Germinal center (tissue), 1 donor: Measurements from ENCODE around the gene METTL25.

Source experiments
- DNase-seq: peaks from one replicate; pipeline ENCODE4 v3.0.0; 2012; ENCODE audit warnings: mixed read lengths, low spot score

METTL25 gene

DNA sequence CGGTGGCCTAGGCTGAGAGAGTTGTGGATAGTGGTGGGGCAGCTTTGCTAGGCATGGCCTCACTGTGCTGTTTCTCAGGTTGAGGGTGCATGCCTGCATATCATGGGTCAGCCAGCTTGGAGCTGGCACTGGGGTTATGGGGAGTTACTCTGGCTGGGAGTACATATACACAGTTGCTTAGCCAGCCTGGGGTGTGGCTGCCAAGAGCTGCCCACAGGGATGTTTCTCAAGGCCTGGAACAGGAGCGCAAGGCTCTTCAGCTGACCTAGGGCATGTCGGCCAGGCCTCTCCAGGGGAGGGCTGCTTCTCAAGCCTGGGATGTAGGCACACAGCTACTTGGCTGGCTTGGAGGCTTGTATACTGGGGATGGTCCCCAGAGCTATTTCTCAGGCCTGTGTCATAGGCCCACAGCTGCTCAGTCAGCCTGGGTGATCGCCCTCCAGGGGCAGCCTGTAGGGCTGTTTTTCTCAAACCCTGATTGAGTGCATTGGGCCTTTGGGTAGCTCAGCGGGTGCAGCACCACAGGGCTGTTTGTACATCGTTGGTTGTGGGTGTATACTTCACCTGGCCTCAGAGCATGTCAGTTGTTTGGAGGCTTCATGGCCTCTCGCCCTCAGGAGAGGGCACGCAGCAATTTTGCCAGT is 114.9 kb downstream of the METTL25 start:
- no peak for DNase-seq

DNA sequence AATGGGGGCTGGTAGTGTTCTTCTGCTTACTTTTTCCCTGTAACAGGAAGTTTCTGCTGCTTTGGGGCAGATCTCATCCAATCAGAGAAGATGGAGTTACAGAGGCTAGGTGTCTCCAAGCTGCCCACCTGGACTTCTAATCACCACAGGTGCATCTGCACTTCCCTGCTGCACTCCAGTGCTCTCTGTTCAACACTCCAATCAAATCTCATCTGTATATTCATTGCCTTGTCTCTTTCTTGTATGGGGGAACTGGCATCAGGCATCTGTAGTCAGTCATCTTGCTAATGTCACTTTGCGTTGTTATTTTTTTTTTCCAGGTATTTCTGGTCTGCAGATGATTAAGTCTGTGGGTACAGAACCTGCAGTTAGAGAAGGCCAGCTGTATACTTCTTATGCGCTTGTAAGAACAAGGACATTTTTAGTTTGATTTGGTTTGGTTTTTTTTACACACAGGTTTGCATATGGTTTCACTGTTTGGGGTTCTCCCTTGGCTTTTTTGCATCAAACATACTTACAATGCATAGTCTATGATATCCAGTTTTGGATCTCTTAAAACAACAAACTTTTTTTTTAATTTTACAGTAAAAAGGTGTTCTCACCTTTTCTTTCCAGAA is 116.0 kb downstream of the METTL25 start:
- DNase-seq, result no peak

DNA sequence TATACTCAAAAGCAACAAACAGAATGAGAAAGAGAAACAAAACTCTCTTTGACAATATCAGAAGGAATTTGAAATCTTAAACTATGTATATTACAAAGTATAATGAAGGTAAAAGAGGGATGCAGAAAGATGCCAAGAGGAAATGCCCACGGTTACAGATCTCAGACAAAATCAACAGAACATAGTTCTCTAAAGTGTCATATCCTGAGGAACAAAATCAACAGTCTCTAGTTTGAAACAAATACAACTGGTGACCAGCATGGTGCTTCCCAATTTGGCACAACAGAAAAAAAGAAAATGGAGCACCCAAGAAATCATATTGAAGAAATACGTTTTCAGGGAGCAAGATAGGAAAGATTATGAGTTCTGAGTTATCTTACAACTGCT is 116.5 kb downstream of the METTL25 start:
- DNase-seq, result no peak

DNA sequence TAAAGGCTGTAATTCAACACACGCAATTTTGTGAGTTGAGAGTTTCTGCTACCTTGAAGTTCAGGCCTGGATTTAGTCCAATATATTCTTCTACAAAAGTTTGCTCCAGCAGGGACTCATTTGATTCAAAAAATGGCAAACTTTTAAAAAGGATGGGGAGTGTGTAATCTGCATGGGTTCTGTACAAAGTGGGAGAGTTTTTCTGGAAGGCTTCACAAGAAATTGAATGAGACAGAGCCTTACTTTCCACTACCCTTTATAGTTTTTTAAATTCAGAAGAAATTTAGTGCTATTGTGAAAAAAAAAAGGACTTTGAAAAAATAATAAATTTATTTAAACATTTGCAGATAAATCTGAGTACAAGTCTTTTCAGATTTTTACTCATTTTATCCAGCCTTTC is 116.9 kb downstream of the METTL25 start:
- no peak for DNase-seq

DNA sequence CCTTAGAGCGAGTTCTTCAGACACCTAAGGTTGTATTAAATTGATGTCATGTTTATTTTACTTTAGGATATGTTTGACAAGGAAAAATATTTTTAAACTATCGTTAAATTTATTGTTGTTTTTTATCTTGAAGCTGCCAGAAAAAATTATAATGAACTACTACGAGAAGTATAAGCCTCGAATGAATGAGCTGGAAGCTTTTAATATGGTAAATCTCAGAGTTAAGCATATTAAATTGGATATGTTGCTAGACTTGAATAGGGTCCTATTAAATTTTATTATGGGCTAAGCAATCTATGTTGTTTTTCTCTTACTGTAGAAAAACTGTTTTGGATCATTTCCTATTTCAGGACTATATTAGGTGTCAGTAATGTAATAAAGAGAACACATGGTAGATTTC is 118.2 kb downstream of the METTL25 start:
- DNase-seq, result no peak

DNA sequence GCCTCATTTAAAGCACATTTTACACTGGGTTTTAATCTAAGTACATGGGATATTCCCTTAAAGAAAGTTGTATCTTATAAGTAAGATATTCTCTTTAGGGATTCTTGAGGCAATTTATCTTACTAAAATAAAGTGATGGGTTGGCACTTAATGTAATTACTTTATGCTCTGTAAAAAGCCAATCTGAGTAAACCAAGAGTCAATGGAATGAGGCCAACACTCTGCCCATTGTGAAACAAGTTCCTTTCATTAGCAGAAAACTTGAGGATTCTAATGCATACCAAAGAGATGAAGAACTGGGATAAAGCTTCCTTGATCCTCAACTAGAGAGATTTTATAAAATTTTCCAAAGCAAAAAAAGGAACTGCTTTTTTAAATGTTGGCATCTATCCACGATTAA is 121.2 kb downstream of the METTL25 start:
- no peak for DNase-seq

DNA sequence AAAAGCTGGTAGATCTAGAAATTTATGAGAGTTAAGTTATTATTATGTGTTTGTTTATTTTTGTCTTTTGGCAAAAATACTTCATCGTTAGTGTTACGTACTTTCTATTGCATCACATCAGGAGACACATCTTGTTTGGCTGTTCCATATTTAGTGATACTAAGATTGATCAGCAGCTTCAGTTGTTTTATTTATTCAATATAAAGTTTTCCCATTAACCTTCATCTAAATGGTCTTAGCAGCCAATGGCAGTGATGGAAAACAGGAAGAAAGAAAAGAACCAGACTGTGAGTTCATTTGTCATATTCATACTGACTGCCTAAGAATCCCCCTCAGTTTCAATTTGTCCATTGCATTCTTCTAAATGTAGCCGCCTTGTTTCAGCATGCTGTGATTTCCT is 122.3 kb downstream of the METTL25 start:
- no peak for DNase-seq

DNA sequence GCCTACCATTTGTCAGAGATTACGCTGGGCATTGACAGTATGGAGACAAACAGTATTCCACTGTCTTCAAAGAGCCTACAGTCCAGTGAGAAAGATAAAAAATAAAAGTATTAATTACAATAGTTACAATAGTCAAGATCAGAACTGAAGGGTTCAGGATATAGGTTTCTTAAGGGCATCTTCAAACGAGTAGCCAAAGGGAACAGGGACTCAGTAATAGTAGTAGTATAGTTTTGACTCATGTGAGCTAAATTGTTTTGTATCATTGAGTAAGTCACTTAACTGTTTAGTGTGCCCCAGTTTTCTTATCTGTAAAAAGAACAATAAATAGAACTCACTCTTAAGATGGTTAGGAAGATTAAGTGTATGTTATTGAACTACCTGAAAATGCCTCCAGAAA is 123.6 kb downstream of the METTL25 start:
- DNase-seq, result no peak

DNA sequence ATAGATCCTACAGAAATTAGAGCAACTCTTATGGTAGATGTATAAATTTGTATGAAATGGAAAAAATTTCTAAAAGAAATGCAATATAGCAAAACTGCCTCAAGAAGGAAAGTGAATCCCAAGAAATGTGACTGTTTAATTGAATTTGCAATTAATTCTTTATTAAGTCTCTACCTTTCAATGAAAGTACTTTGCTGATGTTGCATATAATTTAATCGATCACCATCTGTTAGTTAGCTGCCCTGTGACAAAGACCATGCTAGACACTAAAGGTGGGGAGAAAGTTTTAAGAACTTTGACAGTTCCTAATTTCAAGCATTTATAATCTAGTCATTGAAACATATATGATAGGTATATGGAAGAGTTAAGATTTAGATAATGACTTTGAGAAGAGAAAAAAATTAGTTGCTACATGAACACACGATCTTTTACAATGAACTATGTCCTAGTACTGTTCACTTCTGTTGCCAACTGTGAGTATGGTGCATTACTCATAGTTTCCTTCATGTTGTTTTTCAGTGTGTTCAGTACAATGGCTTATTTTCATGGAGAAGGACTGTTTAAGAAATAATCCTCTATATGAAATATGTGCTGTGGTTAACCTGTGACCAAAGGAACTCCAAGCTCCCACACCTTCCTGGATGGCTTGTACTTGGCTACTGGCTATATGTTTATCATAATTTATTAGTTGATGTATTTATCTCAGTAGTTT is 128.4 kb downstream of the METTL25 start:
- DNase-seq, result no peak

DNA sequence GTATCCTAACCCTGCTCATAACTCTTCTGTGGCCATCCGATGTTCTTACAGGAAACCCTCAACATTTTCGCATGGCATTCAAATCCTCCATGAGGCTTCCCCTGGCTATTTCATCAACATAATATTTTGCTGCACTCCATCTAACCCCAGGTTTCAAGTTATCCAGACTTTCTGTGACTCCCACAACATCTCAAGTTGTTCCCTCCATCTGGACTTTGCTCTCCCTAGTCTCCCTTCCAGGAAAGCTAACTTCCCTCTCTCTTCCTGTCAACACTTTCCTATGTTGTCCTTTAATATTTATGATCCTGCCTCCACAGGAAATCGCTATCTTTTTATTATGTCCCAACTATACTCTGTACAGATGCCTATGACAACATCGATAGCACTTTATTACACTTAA is 146.1 kb downstream of the METTL25 start:
- no peak for DNase-seq

DNA sequence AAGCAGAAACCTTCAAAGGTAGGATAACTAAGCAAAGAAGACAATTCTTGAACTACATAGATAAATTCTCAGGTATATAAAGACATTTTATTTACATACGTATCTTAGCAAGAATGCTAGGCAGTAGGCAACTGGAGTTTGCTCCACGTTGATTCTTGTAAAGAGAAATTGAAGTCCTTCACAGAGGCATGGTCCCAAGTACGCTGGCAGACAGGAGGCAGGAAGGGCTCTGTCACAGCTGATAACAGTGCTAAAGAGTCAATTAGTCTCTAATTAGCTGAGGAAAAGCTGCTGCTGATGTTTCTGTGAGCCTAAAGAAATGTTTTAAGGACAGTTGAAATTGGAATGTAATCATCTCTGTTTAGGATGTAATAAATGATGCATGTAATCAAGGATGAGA is 146.8 kb downstream of the METTL25 start:
- DNase-seq, result no peak

DNA sequence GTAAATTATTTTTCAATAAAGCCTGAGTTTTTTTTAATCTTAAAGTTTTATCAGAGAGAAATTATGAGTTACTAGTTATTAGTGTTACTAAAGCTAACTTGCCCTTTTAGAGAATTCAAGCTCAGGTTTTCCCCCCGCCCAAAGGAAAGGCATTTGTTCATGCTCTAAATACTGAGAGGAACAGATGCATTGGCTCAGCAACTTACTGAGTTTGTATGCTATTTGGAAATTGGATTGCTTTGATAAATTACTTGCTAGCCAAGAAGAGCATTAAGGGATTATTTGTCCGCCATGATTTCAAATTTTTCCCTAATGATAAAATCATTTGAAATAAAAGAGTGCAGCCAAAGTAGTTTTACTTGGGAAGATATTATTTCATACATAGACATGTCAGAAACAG is 149.4 kb downstream of the METTL25 start:
- DNase-seq, result no peak

DNA sequence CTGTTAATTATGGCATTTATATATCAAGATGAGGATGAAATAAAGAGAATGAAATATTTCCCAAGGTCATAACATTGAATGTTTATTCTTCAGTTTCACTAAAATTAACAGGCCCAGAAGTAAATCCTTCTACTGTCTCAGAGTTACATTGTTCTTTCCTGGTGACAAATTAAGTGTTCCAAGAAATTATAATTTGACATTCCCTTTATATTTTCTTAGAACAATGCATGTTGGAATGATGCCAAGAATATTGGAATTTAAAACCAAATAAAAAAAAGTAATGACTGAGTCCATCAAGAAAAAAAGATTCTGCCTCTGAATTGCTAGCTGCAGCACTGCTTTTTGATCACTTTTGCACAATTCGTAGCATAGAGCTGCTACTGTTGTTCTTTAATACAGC is 152.1 kb downstream of the METTL25 start:
- DNase-seq, result no peak

DNA sequence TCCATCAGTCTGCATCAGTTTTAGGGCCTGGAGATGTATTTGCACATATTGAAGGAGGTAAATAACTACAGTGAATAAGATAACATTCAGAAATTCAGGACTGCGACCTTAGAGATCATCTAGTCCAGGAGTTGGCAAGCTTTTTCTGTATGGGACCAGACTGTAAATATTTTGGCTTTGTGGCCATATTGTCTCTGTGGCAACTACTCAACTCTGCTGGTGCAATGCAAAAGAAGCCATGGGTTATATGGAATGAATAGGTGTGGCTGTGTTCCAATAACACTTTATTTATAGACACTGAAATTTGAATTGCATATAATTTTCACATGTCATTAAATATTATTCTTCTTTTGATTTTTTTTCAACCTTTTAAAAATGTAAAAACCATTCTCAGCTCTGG is 156.6 kb downstream of the METTL25 start:
- no peak for DNase-seq

DNA sequence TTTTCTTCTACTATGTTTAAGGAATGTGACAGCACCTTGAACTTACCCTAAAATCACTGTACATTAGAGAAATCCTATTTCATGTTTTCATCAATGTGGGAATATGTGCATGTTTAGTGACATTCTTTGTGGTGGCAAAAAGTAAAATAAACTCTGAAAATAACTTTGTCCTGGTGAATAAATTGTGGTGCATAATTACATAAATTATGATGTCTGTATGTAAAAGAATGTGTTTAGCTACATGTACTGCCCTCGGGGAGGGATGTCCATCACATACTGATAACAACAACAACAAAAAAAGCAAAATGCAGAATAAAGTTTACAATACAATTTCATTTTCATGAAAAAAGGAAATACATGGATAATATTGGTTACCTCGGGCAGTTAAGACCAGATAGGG is 157.3 kb downstream of the METTL25 start:
- no peak for DNase-seq

DNA sequence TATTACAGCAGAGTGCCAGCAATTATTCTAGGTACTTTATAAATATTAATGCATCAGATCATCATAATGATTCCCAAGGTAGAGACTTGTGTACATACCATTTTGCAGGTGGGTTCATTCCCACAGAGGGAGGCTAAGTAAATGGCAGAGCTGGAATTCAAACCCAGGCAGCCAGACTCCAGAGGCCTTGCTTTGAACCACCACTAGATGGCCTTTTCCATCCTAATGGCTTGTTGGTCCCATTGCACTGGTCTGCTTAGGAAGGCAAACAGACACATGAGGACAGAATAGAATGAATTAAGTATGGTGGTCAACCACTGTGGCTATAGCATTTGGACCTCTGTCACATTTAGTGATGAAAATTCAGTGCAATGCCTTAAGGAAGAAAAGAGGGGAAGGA is 158.7 kb downstream of the METTL25 start:
- no peak for DNase-seq

DNA sequence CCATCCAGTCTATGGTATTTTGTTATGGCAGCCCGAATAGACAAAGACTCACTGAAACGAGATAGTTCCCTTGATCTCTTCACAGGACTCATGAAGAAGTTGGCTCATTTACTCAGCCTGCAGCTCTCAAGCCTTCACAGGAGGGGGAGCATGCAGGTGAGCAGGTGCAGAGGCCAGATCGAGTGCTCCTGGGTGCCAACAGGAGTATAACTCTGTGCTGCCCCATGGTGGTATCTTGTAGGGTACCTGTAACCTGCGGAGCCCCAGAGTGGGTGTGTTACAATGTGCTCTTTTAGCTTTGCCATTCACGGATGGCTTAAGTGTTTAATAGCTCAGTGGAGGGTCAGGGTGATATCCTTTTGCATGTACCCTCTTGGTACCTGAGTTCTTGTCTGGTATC is 159.5 kb downstream of the METTL25 start:
- DNase-seq, result no peak

DNA sequence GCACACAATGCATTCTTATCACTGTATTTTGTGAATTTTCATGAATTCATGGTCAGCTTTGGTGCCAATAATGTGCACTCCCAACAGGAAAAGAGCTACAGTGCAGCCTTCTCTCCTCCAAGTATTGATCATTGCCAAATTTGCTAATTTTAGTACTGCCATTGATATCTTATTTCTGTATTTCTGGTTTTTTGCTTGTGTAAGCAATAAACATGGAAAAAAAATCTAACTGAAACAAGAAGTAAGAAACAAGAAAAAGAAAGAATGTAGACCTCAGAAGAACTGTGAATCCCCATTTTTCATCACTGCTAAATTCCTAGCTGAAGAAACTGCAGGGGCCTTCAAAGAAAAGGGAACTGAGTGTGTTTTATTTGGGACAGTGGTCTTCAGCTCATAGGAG is 161.2 kb downstream of the METTL25 start:
- no peak for DNase-seq

DNA sequence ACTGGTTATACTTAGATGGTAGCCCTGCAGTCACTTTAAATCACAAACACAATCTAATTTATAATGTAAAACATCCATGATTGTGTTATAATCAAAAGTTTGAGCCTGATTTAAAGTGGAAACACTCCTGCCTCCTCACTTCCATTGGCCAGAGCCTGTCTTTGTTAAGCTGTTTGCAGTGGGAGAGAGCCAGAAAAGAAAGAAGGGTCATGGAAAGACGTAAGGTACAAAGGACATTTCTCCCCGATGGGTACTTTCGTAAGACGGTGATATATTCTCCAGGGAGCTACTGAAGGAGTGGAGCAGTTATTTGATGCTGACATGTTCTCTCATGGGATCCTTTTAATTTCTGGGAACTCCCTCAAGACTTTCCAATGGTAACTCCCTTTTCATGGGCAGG is 164.0 kb downstream of the METTL25 start:
- DNase-seq, result no peak

DNA sequence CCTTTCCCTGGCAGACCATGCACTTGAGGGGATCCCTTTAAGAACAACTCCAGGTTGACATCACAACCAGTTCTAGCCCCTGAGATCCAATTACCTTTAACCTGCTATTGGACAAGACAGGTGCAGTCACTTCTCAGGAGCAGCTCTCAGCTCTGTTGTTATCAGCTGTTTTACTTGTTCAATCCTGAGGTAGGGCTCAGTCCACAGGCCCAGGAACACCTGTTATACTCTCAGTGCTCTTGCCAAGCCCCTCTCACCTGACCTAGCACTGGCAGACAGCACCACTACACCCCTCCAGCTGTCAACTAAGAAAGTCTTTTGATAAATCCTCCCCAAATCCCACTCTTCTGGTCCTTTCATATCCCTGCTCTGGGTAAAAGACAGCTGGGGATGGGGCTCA is 164.4 kb downstream of the METTL25 start:
- DNase-seq, result no peak

DNA sequence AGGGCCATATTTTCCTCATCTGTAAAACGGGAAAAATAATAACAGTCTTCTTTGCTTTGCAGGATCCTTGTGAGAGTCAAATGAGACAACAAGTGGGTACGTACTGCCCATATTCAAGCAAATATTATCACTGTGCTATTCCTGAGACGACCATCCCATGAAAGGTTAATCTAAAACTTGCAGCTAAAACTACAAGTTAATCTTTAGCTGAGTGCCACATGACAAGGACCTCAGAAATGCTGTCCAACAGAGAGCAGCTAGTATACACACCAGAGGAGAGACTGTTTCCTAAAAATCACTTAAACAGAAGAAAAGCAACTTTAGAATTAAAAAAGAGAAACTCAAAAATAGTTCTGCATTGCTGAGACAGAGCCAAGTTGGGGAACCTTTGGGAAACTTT is 165.7 kb downstream of the METTL25 start:
- DNase-seq, result no peak

DNA sequence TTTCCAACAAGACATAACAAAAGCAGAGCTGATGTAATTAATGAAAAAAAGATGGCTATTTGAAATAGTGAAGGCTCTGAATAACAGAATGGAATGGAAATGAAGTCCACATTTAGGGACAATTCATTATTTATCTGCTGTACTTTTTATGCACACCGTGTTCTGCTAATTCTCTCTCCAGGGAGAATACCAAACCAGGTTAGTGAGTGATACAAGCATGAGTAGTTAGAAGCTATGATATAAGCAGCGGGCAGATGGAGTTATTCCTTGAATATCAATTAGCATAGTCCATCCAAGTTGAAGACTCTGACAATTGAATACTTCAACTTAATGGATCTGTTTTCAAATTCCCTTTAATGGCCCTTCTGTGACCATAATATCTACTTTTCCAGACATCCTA is 166.3 kb downstream of the METTL25 start:
- DNase-seq, result no peak

DNA sequence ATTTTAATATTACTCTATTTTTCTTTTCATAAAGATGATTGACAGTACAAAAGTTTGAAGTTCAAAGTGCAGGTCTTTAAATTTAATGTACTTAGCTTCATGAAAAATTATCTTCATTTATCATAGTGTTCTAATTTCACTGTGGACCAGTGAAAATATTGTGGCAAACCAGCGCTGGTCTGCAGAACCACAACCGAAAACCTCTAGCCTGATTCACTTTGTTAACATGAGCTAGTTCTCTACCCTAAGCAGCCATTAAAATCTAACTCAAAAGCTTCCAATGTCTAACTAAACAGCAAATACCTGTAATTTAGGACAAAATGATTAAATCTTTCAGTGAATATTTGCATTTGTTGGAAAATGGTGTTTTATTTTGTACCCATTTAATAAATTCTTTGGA is 167.3 kb downstream of the METTL25 start:
- DNase-seq, result no peak
